GM18519 (cell line): ENCODE data around the gene WLS.

Experiments
- ATAC-seq: cut with Tn5 transposase; IDR thresholded peaks from one replicate; pipeline ENCODE4 v1.9.1; 2021; ENCODE audit warnings: mild to moderate bottlenecking, moderate library complexity; ENCODE audit not compliant: unreplicated experiment, low FRiP score

The WLS gene

GRCh38 chr1:68143633-68144032 lies 88.7 kb downstream of the WLS start:
- no peak for ATAC-seq

DNA sequence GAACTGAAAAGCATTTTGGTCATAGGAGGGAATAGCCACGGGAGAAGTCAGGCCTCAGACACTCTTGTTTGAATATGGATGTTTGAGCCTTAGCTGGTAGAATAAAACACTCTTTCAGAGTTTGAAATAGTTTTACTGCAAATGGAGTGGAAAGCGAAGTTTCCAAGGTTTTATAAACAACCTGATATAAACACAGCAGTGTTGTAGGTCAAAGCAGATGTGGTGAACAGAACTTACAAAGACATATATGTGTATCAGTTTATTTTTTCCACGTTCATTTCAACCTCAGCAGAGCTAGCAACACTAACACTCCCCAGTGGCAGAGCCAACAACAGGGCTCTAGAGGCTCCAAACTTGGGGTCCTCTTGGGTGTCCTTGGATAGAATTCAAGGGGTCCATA lies 89.9 kb downstream of the WLS start:
- ATAC-seq: no peak

GRCh38 chr1:68142036-68142435 lies 90.3 kb downstream of the WLS start:
- no peak for ATAC-seq

DNA sequence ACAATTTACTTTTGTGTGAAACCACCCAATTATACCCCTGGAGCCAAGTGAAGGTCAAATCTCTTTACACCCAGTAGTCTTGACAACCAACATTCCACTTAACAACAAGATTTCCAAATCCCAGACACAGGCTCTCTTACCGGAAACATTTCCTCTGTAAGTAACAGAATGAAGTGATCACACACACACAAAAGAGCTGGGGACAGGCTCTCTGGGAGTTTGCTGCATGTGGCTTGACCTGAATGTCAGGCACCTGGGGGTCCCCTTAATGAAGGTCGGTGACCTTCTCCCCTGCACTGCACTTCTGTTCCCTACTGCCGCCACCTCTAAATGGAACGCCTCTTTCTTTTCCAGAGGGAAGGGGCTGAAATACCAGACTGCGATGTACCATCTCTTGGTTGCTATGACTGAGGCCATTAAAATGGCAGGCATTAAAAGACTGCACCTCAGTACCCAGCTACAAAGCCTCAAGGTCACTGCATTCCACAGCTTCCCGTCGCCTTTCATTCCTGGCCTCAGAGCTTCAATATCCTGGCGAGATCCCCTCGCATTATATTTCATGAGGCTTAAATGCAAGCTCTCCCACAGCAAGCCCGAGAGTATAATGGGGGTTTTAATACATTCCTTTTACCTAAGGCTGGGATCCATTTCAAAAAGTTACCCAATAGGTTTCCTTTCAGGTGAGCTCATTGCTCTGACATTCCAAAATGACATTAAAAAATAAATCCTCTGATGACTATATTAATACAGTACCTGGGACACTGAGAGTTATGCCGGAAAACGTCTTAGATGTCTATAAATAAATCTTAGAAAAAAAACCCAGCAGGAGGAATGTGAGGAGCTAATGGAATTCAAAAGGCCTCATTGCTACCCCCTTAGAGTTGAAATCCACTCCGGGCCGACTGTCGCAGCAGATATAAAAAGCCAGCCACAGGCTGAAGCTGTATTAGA lies 91.0 kb downstream of the WLS start:
- no peak for ATAC-seq

DNA sequence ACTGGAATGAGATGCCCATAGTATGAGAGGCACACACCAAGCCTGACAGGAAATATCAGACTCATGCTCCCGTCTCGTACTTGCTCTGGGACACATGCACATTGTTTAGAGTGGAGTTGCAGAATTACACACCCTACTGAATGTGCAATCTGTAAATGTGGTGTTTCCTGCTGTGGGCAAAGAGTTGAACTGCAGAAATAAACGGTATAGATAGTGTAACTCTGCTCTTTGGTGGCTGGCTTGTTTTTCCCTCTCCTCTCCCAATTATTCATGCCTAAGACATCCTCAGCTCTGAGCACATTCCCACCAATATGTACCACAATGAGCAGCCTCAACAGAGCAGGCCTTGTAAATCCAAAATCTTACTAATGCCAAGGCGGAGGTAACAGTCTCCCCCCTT lies 91.8 kb downstream of the WLS start:
- no peak for ATAC-seq

- ATAC-seq: no peak
Observed at GRCh38 chr1:68136187-68136586, 96.1 kb downstream of the WLS start.

DNA sequence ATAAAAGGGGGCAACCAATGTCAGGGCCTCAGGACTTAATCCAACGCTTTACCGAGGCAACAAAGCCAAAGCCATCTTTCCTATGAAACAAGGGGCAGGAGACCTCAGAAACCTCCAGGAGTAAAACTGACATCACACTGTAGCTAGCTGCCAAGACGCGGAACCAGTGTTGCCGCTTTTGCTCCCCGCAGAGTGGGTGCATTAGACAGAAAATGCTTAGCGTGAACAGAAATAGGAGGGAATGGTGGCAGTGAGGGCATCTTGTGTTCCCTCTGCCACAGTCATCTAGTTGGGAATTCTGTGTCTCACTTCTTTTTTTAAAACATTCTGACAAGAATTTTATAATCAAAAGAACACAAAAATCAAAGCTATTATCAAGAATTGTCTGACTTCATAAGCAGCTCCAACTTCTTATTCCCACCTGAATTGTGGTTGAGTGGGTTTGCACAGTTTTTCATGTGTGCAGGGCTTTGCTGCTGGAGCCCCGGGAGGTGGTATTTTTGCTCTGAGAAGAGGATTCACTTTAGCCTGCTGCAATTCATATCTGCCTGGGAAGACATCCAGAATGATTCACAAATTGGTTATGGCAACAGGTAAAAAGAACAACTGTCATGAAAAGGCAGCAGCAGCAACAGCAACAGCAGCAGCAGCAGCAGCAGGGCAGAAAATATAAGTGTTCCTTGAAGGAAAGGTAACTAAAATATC lies 99.7 kb downstream of the WLS start:
- no peak for ATAC-seq

DNA sequence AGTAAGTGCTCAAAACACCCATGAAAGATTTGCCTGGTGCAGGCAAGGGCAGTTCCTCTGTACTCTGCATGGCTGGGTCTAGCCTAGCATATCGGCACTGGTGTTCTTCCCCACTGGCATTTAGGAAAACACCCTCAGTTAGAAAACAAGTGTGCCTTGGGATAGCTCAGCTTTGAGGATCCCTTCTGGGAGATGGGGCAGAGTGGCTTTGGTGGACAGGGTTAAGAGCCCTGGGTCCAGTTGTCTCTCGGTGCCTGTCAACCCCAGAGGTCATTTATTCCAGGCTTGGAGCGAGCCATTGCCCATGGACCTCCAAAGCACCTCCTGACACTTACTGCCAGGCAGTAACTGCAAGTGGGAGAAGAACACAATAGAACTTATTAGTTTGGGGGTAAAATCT lies 101.1 kb downstream of the WLS start:
- no peak for ATAC-seq

- ATAC-seq: no peak
Observed at GRCh38 chr1:68129536-68130250, 102.6 kb downstream of the WLS start.

- no peak for ATAC-seq
Observed at GRCh38 chr1:68128820-68129219, 103.5 kb downstream of the WLS start.

- ATAC-seq: peak; percentile 53
Observed at GRCh38 chr1:68128157-68128556, 104.2 kb downstream of the WLS start.

GRCh38 chr1:68121536-68121935 lies 110.8 kb downstream of the WLS start:
- no peak for ATAC-seq

DNA sequence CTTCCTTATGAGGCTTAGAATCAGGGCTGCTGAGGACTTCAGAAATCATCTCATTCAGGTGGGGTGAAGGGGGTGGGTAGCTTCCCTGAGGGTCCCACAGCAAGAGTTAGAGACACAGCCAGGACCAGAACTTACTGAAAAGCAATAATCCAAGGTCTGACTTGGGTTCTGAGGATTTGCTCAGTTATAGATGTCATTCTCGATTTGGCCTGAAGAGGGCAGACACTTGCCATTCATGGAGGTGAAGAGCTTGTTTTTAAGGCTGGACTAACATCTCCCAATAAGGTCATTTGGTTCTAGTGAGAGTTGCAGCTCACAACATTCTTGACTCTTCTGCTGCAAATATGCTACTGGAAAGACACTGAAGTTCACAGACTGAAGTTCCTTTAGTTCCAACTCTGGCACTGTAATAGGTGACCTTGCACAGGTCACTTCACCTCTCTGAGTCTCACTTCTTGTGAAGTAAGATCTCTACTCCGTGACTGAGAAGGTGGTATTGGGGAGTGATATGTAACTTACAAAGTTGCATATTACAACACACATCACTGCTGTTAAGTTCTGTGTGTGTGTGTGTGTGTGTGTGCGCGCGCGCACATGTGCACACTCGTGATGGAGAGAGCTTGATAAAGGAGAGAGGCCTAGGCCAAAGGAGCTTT lies 112.1 kb downstream of the WLS start:
- peak; percentile 79 for ATAC-seq

DNA sequence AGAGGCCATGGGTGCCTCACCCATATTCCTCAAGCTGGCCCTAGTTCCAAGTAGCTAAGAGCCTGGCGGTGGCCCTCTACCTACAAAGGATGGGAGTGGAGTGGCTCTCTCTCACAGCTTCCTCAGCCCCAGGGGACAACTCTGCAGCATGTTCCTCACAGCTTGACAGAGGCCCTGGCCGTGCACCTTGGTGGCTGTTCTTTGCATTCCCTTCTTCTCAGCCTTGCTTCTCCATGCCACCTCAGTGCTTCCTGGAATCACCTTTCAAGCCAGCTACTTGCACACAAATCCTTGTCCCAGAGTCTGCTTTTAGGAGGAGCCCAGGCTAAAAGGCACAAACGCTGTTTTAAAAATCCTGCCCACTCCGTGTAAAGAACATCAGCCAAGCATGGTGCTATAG lies 112.9 kb downstream of the WLS start:
- no peak for ATAC-seq

DNA sequence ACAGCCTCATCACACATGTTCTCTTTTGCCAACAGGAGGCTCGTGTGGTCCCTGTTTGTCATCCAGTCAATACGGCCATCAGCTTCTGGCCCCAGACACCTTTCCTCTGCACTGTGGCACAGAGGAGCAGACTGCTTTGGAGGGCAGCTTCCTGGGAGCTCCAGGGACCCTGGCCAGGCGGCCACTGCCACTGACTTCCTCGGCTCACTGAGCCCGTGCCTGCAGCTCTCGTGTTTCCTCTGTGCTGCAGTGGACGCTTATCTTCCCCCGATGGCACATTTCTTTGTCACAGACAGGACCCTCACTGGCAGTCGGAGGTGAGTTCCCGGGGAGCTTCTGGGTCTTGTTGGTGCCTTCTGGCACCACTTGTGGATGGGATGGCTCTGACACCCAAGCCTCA lies 114.9 kb downstream of the WLS start:
- no peak for ATAC-seq

DNA sequence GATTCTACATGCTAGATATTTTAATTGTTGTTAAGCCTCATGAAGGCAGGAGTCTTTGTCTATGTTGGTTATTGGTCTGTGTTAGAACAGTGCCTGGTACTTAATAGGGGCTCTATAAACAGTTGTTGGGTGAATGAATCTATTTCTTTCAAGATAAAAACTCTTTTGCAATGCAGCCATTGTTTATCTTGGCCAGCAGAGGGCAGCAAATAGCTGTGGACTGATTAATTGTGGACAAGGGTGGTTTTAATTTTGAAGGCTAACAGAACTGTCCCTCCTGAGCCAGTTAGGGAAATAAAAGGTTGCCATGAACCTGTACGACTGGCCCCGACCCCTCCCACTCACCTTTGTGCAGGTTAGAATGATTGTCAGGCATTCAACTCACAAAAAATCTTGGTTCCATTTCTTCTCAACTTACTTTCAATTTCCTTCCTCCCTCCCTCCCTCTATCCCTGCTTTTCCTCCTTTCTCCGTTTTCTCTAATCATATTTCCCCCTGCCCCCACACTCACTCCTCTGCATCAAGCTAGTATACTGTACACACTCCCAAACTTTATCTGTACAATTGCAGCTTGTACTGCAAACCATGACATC lies 115.6 kb downstream of the WLS start:
- no peak for ATAC-seq

- no peak for ATAC-seq
Observed at GRCh38 chr1:68115308-68115707, 117.0 kb downstream of the WLS start.

DNA sequence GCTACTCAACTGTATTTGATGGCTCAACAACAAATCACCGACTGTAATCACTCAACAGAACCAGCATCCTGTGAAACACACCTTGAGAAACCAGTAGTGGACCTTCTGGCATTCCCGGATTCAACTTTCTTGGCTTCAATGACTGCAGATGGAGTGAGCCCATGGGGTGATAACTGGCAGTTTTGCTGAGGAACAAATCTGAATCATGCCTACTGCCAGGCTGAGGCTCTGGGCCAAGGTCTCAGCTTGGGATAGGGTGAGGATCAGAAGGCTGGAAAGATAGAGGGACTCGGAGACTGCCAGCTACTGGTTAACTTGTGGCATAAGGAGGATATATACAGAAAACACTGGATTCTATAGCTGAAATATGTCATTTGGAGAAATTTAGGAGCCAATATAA lies 118.4 kb downstream of the WLS start:
- no peak for ATAC-seq

GRCh38 chr1:68112835-68113243 lies 119.5 kb downstream of the WLS start:
- ATAC-seq: no peak
